Measurements from ENCODE around the gene PTGFRN.

Gene PTGFRN

GRCh38 chr1:117000142-117000541 lies 90.4 kb downstream of the PTGFRN start:
- no peak for DNase-seq (ENCODE audit: low read depth in 2 of 2)

DNA sequence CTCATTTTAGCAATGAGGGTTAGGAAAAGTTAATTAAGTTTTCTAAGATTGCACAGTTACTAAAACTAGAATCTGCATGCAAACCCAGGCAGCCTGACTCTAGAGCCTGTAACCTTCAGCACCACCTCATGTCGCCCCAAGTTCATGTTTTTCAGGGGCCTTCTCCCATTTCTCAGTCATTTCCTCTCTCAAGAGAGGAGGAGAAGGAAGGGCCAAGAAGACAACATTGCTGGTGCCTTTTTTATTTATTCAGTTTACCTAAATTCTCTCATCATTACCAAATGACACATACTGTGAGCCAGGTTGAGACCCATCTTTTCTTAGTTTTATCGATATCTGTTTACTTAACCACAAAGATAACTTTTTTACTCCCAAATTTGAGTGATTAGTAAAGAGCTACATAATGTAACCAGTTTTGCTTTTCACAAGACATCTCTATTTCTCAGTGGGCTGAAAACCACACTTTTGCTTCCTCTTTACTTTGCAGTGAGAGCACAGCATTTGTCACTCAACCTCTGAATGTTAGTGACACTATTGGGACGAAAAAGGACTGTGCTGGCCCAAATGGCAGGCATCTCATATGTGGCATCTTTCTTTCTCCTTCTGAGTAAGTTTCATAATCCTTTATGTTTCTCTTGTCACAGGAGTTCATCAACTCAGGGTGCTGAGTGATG lies 91.7 kb downstream of the PTGFRN start, which contains the start of gene CD101:
CD101 (plus strand) TSS at position 507 of the 674 bp plus-strand sequence; CDS start at position 565, 58 bp downstream.
- no peak for DNase-seq (ENCODE audit: low read depth in 2 of 2)

DNA sequence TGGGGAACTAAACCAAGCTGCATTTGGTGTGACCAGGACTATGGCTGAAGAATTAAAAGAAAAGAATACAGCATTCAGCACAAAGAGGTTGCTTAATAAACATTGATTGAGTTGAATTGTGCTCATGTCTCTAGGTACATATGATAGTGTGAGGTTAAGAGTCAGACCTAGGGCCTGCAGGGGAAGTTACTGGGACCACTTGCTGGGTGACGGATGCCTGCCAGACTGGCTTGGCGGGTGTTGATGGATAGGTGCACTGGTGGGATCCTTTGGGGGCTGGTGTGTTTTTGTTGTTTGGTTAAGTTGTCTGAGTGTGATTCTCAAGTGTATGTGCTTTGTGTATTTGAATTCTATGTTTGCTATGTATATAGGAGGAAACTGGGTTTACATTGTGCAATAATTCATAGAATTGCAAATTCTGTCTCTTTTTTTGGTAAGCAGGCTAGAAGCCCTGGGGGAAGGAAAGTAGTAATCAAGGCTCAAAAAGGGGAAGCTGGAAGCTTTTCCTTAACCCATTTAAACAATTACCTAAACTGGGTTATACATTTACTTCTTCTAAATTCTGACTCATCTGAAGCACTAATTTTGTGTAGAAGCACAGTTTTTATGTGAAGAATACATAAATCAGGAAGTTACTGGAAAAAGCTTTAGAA lies 93.6 kb downstream of the PTGFRN start:
- no peak for DNase-seq (ENCODE audit: low read depth in 2 of 2)

DNA sequence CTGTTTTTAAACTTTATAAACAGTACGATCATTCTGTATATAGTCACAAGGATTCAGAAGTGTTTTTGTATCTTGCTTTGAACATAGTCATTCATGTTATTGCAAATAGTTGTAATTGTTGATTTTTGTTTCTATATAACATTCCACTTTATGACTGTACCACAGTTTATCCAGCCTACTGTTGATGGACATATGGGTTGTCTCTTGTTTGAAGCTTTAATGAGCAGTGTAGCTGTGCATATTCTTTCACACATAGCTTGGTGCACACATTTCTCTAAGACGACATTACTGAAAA lies 98.0 kb downstream of the PTGFRN start:
- no peak for DNase-seq (ENCODE audit: low read depth in 2 of 2)

DNA sequence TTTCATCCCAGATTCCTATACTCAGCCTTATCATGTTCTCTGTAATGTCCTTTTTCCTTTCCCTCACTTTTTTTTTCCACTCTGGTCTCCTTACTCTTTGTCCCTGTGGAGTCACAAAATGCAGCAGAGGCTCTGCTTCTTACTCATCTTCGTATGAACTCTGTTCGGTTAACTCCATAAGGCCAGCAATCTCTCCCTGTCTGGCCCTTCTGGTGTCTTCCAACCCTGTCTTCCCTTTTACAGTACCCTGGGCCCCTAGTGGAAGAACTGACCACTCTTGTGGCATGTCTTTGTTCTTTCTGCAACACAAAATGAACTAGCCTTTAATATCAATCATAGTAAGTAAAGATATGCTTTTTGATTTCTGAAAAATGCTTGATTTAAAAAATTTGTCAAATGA lies 98.9 kb downstream of the PTGFRN start:
- DNase-seq (ENCODE audit: low read depth in 2 of 2), result no peak

- no peak for DNase-seq (ENCODE audit: low read depth in 2 of 2)
Observed at GRCh38 chr1:117009132-117009531, 99.4 kb downstream of the PTGFRN start.

- no peak for DNase-seq (ENCODE audit: low read depth in 2 of 2)
Observed at GRCh38 chr1:117010310-117010969, 100.7 kb downstream of the PTGFRN start.

GRCh38 chr1:117011334-117011733 lies 101.6 kb downstream of the PTGFRN start:
- no peak for DNase-seq (ENCODE audit: low read depth in 2 of 2)

GRCh38 chr1:117013309-117013858 lies 103.7 kb downstream of the PTGFRN start:
- DNase-seq (ENCODE audit: low read depth in 2 of 2), result no peak

GRCh38 chr1:117014209-117014608 lies 104.5 kb downstream of the PTGFRN start:
- no peak for DNase-seq (ENCODE audit: low read depth in 2 of 2)

- DNase-seq (ENCODE audit: low read depth in 2 of 2), result no peak
Observed at GRCh38 chr1:117015724-117016123, 106.0 kb downstream of the PTGFRN start.

- DNase-seq (ENCODE audit: low read depth in 2 of 2), result no peak
Observed at GRCh38 chr1:117017062-117017461, 107.3 kb downstream of the PTGFRN start.

GRCh38 chr1:117017648-117018047 lies 107.9 kb downstream of the PTGFRN start:
- DNase-seq (ENCODE audit: low read depth in 2 of 2), result no peak

DNA sequence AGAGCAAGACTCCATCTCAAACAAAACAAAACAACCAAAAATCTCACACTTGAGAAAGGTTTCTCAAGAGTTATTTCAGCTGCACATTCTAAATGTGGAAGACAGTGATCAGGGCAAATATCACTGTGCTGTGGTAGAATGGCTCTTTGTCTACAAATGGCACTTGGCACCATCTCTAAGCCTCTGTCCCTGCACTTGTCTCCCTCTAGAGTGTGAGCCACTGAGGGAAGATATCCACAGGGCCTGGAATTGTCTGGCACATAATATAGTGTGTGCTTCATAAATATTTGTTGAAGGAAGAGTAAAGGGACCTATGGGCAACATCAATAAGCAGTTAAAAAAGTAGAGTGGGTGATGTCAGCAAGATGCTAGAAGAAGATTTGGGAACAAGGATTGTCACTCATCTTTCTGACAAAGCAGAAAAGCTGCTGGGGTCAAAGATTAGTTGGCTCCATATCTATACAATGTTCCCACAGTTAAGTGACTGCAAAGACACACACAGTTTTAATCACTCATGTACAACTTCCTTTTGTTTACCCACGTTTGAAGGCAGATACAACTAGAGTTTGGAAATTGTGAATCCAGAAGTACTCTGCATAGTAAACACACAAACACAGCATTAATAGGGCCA lies 110.9 kb downstream of the PTGFRN start:
- DNase-seq (ENCODE audit: low read depth in 2 of 2), result no peak

DNA sequence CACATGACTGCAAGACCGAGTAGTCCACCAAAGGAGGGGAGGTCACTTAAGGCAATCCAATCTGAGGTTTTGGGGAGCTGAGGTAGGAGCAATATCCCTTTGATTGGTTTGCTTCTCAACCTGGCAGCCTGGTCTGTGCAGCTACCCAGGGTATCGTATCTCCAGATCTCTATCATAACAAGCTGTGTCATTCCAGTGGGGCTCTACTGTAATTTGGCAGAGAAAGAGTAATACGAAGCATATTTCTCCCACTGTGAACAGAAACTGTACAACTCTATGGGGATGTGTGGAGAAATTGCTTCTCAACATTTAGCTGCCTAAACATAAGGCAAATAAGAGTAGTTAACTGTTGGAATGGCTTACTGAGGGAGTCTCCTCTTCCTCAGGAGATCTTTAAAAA lies 112.4 kb downstream of the PTGFRN start:
- no peak for DNase-seq (ENCODE audit: low read depth in 2 of 2)

- no peak for DNase-seq (ENCODE audit: low read depth in 2 of 2)
Observed at GRCh38 chr1:117025568-117025967, 115.9 kb downstream of the PTGFRN start.

- no peak for DNase-seq (ENCODE audit: low read depth in 2 of 2)
Observed at GRCh38 chr1:117026361-117026760, 116.6 kb downstream of the PTGFRN start.

DNA sequence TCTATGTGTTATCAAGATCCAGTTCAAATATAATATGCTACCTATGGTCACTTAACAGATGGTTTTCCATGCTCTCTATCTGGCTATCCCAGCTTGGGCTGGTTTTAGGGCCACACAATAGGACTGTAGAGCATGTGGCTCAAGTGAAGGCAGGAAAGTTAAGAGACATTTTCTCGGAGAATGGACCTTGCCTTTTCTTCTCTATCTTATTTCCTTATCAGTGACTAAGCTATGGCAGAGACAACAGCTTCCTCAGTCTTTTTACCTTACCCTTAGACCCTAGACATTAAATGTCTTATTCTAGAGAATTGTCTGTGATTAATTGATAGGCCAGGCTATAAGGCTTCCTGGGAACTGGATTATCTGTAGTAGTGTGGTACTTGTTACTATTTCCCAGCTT lies 120.0 kb downstream of the PTGFRN start:
- DNase-seq (ENCODE audit: low read depth in 2 of 2), result no peak

- no peak for DNase-seq (ENCODE audit: low read depth in 2 of 2)
Observed at GRCh38 chr1:117030271-117030877, 120.7 kb downstream of the PTGFRN start.

GRCh38 chr1:117032266-117032665 lies 122.5 kb downstream of the PTGFRN start:
- DNase-seq (ENCODE audit: low read depth in 2 of 2), result no peak

DNA sequence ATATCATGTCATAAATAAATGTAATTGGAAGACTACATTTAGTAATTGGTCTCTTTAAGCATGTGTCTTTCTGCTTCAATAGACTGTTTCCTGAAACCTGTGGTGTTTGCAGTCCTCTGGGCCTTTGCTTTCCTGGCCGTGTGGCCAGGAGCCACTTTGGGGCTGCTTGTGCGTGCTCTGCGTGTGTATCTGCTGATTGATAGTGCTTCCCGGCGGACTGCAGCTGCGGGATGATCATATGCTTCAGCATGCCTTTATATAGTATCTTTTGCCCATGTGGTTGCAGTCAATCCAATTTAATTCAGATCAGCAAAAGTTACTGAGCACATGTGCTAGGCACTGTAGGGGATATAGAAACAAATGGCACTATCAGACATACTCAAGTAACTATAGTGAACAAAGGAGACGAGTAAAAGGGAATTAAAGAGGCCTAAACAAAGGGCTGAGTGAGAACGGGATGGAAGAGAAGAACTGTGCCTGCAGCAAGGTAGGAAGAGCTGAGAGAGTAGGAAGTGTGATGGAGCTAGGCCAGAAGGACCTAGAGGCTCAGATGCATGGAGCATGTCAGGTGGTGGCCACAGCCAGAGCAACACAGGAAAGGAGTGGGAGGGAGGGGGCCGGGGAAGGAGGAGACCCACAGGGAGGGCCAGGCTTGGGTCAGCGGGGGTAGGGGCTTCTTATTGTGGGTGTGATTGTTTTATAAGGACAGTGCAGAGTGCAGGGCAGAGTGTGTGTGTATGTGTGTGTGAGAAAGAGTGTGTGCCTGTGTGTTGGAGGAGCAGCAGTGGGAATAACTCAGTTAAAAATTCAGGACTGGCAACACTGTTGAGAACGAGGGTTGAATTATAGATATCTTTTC lies 123.2 kb downstream of the PTGFRN start:
- DNase-seq (ENCODE audit: low read depth in 2 of 2), result no peak
